ENCODE measurements around the gene TRAPPC11.
A peak's percentile ranks its signal among the peaks of the same experiment; 100 is the strongest.
"Not testable (repeated sequence)": the region's sequence is repeated elsewhere in the genome, so short reads cannot be mapped to it uniquely, and the experiment has no call there.

The TRAPPC11 gene

GRCh38 chr4:183659029-183659871 is at the start of gene TRAPPC11, which contains the start of gene RWDD4:
Gene TRAPPC11 (plus strand): TSS chr4:183659293. CDS start chr4:183663868, 4,575 bp downstream.
Gene RWDD4 (minus strand): TSS chr4:183659185. CDS start chr4:183658952, 233 bp downstream.
- DNase-seq (ENCODE audit: low read depth, low spot score), result peak; percentile 96

- no peak for DNase-seq (ENCODE audit: low read depth, low spot score)
Measured at GRCh38 chr4:183610033-183610432, 49.1 kb upstream of the TRAPPC11 start.

- no peak for DNase-seq (ENCODE audit: low read depth, low spot score)
Measured at GRCh38 chr4:183610613-183611012, 48.5 kb upstream of the TRAPPC11 start.

- no peak for DNase-seq (ENCODE audit: low read depth, low spot score)
Measured at GRCh38 chr4:183611210-183611830, 47.8 kb upstream of the TRAPPC11 start.

GRCh38 chr4:183612329-183613250 is 46.5 kb upstream of the TRAPPC11 start:
- DNase-seq (ENCODE audit: low read depth, low spot score), result no peak

GRCh38 chr4:183617075-183617474 is 42.0 kb upstream of the TRAPPC11 start:
- no peak for DNase-seq (ENCODE audit: low read depth, low spot score)

- no peak for DNase-seq (ENCODE audit: low read depth, low spot score)
Measured at GRCh38 chr4:183618681-183619080, 40.4 kb upstream of the TRAPPC11 start.

- no peak for DNase-seq (ENCODE audit: low read depth, low spot score)
Measured at GRCh38 chr4:183620421-183620820, 38.7 kb upstream of the TRAPPC11 start.

GRCh38 chr4:183621875-183622274 is 37.2 kb upstream of the TRAPPC11 start:
- DNase-seq (ENCODE audit: low read depth, low spot score), result no peak

GRCh38 chr4:183624548-183624947 is 34.5 kb upstream of the TRAPPC11 start:
- DNase-seq (ENCODE audit: low read depth, low spot score), result no peak

- no peak for DNase-seq (ENCODE audit: low read depth, low spot score)
Measured at GRCh38 chr4:183626168-183626567, 32.9 kb upstream of the TRAPPC11 start.

- DNase-seq (ENCODE audit: low read depth, low spot score), result not testable (repeated sequence)
Measured at GRCh38 chr4:183627286-183627685, 31.8 kb upstream of the TRAPPC11 start.

GRCh38 chr4:183627979-183628588 is 31.0 kb upstream of the TRAPPC11 start:
- no peak for DNase-seq (ENCODE audit: low read depth, low spot score)

GRCh38 chr4:183631577-183632198 is 27.4 kb upstream of the TRAPPC11 start:
- no peak for DNase-seq (ENCODE audit: low read depth, low spot score)

GRCh38 chr4:183632689-183633088 is 26.4 kb upstream of the TRAPPC11 start:
- DNase-seq (ENCODE audit: low read depth, low spot score), result no peak

GRCh38 chr4:183633476-183634400 is 25.4 kb upstream of the TRAPPC11 start:
- no peak for DNase-seq (ENCODE audit: low read depth, low spot score)

GRCh38 chr4:183635321-183635720 is 23.8 kb upstream of the TRAPPC11 start:
- DNase-seq (ENCODE audit: low read depth, low spot score), result no peak

GRCh38 chr4:183635741-183636140 is 23.4 kb upstream of the TRAPPC11 start:
- DNase-seq (ENCODE audit: low read depth, low spot score), result no peak

GRCh38 chr4:183636503-183636902 is 22.6 kb upstream of the TRAPPC11 start:
- DNase-seq (ENCODE audit: low read depth, low spot score), result no peak

GRCh38 chr4:183636923-183637322 is 22.2 kb upstream of the TRAPPC11 start:
- DNase-seq (ENCODE audit: low read depth, low spot score), result no peak
